Stimulated activated CD4-positive, alpha-beta T cell treated with anti-CD3 and anti-CD28 coated beads, Interleukin-1b, Interleukin-23, amount 100 ng/mL, for 1 hour (primary cell): Measurements from ENCODE around the gene PNLIP.

ENCODE experiments used
- DNase-seq, 2 donors: peaks; one replicate each; pipeline ENCODE4 v3.0.0-alpha.2; 2020; ENCODE audit warnings: low read depth in 2 of 2

Gene PNLIP

GRCh38 chr10:116545756-116546155, at the start of gene PNLIP:
TSS of gene PNLIP (plus strand) at chr10:116545931. CDS start at chr10:116546093, 162 bp downstream.
- no peak for DNase-seq

GRCh38 chr10:116504786-116505185, 40.9 kb upstream of the PNLIP start:
- DNase-seq, result no peak

- no peak for DNase-seq
These were observed 35.2 kb upstream of the PNLIP start for GRCh38 chr10:116510565-116510964.

GRCh38 chr10:116511365-116511764, 34.4 kb upstream of the PNLIP start:
- DNase-seq, result no peak

GRCh38 chr10:116521424-116522290, 24.1 kb upstream of the PNLIP start:
- DNase-seq, result no peak

- no peak for DNase-seq
These were observed 22.8 kb upstream of the PNLIP start for GRCh38 chr10:116522803-116523381.

GRCh38 chr10:116524736-116525135, 21.0 kb upstream of the PNLIP start:
- no peak for DNase-seq

GRCh38 chr10:116526219-116526618, 19.5 kb upstream of the PNLIP start:
- DNase-seq, result no peak

GRCh38 chr10:116536810-116537209, 8.9 kb upstream of the PNLIP start:
- DNase-seq, result no peak

- DNase-seq, result no peak
These were observed 7.3 kb upstream of the PNLIP start for GRCh38 chr10:116538456-116538855.

- no peak for DNase-seq
These were observed 6.7 kb upstream of the PNLIP start for GRCh38 chr10:116538992-116539391.

GRCh38 chr10:116540814-116541213, 4.9 kb upstream of the PNLIP start:
- DNase-seq, result no peak

GRCh38 chr10:116542007-116542677, 3.6 kb upstream of the PNLIP start:
- no peak for DNase-seq

- no peak for DNase-seq
These were observed 609 bp upstream of the PNLIP start for GRCh38 chr10:116545122-116545521.

GRCh38 chr10:116548301-116548700, 2.6 kb downstream of the PNLIP start:
- DNase-seq, result no peak

GRCh38 chr10:116553378-116553980, 7.7 kb downstream of the PNLIP start:
- DNase-seq, result no peak

GRCh38 chr10:116554628-116555027, 8.9 kb downstream of the PNLIP start:
- no peak for DNase-seq

GRCh38 chr10:116555880-116556279, 10.1 kb downstream of the PNLIP start:
- no peak for DNase-seq

GRCh38 chr10:116557305-116557880, 11.7 kb downstream of the PNLIP start:
- DNase-seq, result no peak

- no peak for DNase-seq
These were observed 19.8 kb downstream of the PNLIP start for GRCh38 chr10:116565534-116565933.

- no peak for DNase-seq
These were observed 21.2 kb downstream of the PNLIP start for GRCh38 chr10:116566932-116567331.

GRCh38 chr10:116567335-116567734, 21.6 kb downstream of the PNLIP start:
- no peak for DNase-seq
